ENCODE data around the gene ACTR3C. TPM values are rescaled to one million over a fixed set of nuclear protein-coding genes. Genes with fewer than 3 reads are reported as not detected.

The ACTR3C gene
- total and polyA plus RNA-seq, 10 of the 15 experiments (the other 5 are each of a cell fraction or from before 2014, with no cell fraction given) = 2.0 to 10.2 (median 6.3) TPM

- Histone ChIP-seq H3K27me3 (replicated peaks in 1 of 2; ENCODE audit: control insufficient read depth in 2 of 2, insufficient read depth in 2 of 2, low read length in 1 of 2) (peaks cover 0 to 5% of the 10 kb centered on the region in 2 experiments; a peak in 3 of 4 replicates), H3K36me3 (ENCODE audit: control insufficient read depth in 2 of 2, insufficient read depth in 2 of 2, low read length in 1 of 2) (no peaks in the 10 kb centered on the region), H2AFZ (ENCODE audit: control insufficient read depth, low read depth, low read length) (no peak overlapping the region), H4K20me1 (ENCODE audit: control insufficient read depth, insufficient read depth) (no peaks in the 10 kb centered on the region), H3K27ac (ENCODE audit: control insufficient read depth, insufficient read depth) (no peak overlapping the region), H3K9ac (ENCODE audit: control insufficient read depth, insufficient read depth, low read length) (no peak overlapping the region), H3K9me3 (replicated peaks; ENCODE audit: control insufficient read depth, insufficient read depth, low read length) (peaks cover 5% of the 10 kb centered on the region; the same call in 2 of the 3 replicates), H3K79me2 (ENCODE audit: control insufficient read depth, insufficient read depth, low read length) (no peaks in the 10 kb centered on the region), H3K4me1 (ENCODE audit: control insufficient read depth, insufficient read depth, low read length) (peaks cover 4% of the 10 kb centered on the region), H3K4me2 (ENCODE audit: control insufficient read depth, insufficient read depth) (no peak overlapping the region), H3K4me3 (no peak overlapping the region)
- no peak for TF ChIP-seq MYC (IDR thresholded peaks at IDR 0.05; ENCODE audit: insufficient read depth, insufficient read length, insufficient replicate concordance, low read length, severe bottlenecking)
- TF ChIP-seq SMARCA5 (IDR thresholded peaks at IDR 0.05) = no peak
- no peak for TF ChIP-seq BCL3 (IDR thresholded peaks at IDR 0.05; ENCODE audit: borderline replicate concordance, insufficient read depth, low read depth, low read length, poor library complexity, severe bottlenecking)
- no peak for TF ChIP-seq HSF1 (IDR thresholded peaks at IDR 0.05; ENCODE audit: low read depth, low read length)
- no peak for TF ChIP-seq JUNB (IDR thresholded peaks at IDR 0.05)
- TF ChIP-seq FOS (IDR thresholded peaks at IDR 0.05; ENCODE audit: borderline replicate concordance, extremely low read depth, insufficient read length) = no peak
- no peak for TF ChIP-seq YBX1 (IDR thresholded peaks at IDR 0.05)
- no peak for TF ChIP-seq JUND (IDR thresholded peaks at IDR 0.05; ENCODE audit: low read depth, low read length)
- TF ChIP-seq RCOR1 (conservative IDR thresholded peaks at IDR 0.05; ENCODE audit: low read depth, low read length) = no peak
- TF ChIP-seq ZNF217 (IDR thresholded peaks at IDR 0.05) = no peak
- TF ChIP-seq NR2C1 (IDR thresholded peaks at IDR 0.05) = no peak
- TF ChIP-seq MAX (IDR thresholded peaks at IDR 0.05; ENCODE audit: low read depth, low read length) = no peak
- TF ChIP-seq ZNF274 (IDR thresholded peaks at IDR 0.05; ENCODE audit: insufficient read depth, insufficient read length) = no peak
- no peak for TF ChIP-seq DPF2 (IDR thresholded peaks at IDR 0.05)
- no peak for TF ChIP-seq ZBTB4 (CRISPR knock-in tag; IDR thresholded peaks at IDR 0.05)
- no peak for TF ChIP-seq SIN3A (IDR thresholded peaks at IDR 0.05; ENCODE audit: low read depth, low read length)
- TF ChIP-seq BCL11A (IDR thresholded peaks at IDR 0.05; ENCODE audit: low read depth, low read length) = no peak
- POLR2A ChIA-PET = interaction anchor here (0.5 kb wide), 1 partner anchor 89 kb away, joined by 3 read pairs; no protein-coding TSS in a partner anchor
- CTCF ChIA-PET = interaction anchor here (1.5 to 2.0 kb wide), 3 partner anchors 9 to 18 kb away, joined by 3 to 10 read pairs (median 5); no protein-coding TSS in a partner anchor
- BruUV-seq (replicated peaks) = no TSS peak
- WGBS (ENCODE audit: insufficient coverage, insufficient replicate concordance, low lambda C conversion rate, missing lambda C conversion rate) = 84% methylated on average over 1 of the region's 1 CpG
- FAIRE-seq (no peak), ATAC-seq (no peak), DNase-seq (ENCODE audit: low read depth, low spot score) (no peak)
- in situ Hi-C loops (cut with MboI) (no loop called here), intact Hi-C loops (cut with micrococcal nuclease; ENCODE audit: unreplicated experiment) (no loop called here)
- RAD21 ChIA-PET (ENCODE audit: unreplicated experiment) = no interaction called here
- SMC1A ChIA-PET (ENCODE audit: uncharacterized antibody, unreplicated experiment) = interaction anchor here (1.9 kb wide), 1 partner anchor 12 kb away, joined by 4 read pairs; no protein-coding TSS in a partner anchor
Measured at GRCh38 chr7:150345012-150345411, 21.7 kb upstream of the ACTR3C start.
